ENCODE data around the gene HDGFL3. TPM values are rescaled to one million over a fixed set of nuclear protein-coding genes. Genes with fewer than 3 reads are reported as not detected.

Gene HDGFL3
- total RNA-seq, 4 donors from 2014 or later = 3.7 to 47.7 (median 17.1) TPM

DNA sequence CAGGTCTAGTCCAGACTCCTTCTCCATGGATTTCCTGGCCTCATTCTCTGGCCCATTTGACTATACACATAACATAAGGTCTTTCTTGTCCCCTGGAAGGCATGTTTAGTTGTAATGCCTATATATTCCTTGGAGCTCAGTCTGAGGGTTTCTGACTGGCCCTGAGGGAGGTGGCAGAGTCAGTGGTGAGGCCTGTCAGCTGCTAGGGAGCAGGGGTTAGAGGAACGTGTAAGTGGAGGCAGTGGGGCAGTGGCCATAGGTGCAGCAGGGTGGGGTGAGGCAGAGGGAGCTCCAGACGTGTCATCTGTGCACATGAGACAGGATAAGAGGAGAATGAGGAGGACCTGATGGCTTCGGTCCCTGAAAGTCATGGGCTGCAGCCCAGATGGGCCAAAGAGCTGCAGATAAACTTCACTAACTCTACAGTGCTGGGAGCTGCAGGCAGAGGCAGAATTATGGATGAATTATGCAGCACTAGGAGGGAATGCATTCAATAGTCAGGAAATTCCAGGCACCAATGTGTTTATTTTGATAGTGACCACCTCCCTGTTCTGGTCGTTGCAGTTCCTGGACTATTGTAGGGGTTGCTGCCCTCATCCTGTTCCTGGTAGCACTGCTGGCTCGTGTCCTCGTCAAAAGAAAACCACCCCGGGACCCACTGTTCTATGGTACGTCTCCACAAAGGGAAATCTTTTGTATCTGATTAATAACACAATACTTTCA lies 95.2 kb downstream of the HDGFL3 start:
- TF ChIP-seq POLR2A (IDR thresholded peaks at IDR 0.05) (no peak), CTCF (IDR thresholded peaks at IDR 0.05) (no peak)
- no peak for DNase-seq
- no peaks in the 10 kb centered on the region for H3K9me3 ChIP-seq
- WGBS, 2 donors = 51 to 61% methylated on average over 8 of the region's 8 CpGs
- H3K4me3 ChIP-seq = no peak overlapping the region
- no peaks in the 10 kb centered on the region for H3K36me3 ChIP-seq
- peaks cover 0 to 36% (median 8%) of the 10 kb centered on the region in 3 donors for H3K4me1 ChIP-seq
- H3K27ac ChIP-seq = peak overlapping the region in 2 of 4 donors; percentile 45 to 73
- intact Hi-C loops (cut with DNase I) = no loop called here
- peaks cover 0 to 37% (median 3%) of the 10 kb centered on the region in 4 donors for H3K27me3 ChIP-seq

- no peak for TF ChIP-seq CTCF (IDR thresholded peaks at IDR 0.05)
- no peak for TF ChIP-seq POLR2A (IDR thresholded peaks at IDR 0.05)
- Histone ChIP-seq H3K4me1 (peaks cover 0 to 42% (median 8%) of the 10 kb centered on the region in 3 donors), H3K9me3 (no peaks in the 10 kb centered on the region), H3K27ac (peak overlapping the region in 1 of 4 donors; percentile 73), H3K36me3 (no peaks in the 10 kb centered on the region), H3K4me3 (no peak overlapping the region), H3K27me3 (peaks cover 0 to 48% (median 3%) of the 10 kb centered on the region in 4 donors)
- WGBS, 2 donors = 90 to 100% methylated on average over 3 of the region's 3 CpGs
- no peak for DNase-seq
- intact Hi-C loops (cut with DNase I) = no loop called here
Measured at GRCh38 chr15:83111149-83111548, 96.5 kb downstream of the HDGFL3 start.

GRCh38 chr15:83110381-83110780 lies 97.2 kb downstream of the HDGFL3 start:
- no peak for TF ChIP-seq POLR2A (IDR thresholded peaks at IDR 0.05)
- no peak for TF ChIP-seq CTCF (IDR thresholded peaks at IDR 0.05)
- H3K4me1 ChIP-seq = peaks cover 0 to 42% (median 8%) of the 10 kb centered on the region in 3 donors
- 71 to 85% methylated on average over 2 to 3 of the region's 3 CpGs for WGBS, 2 donors
- H3K4me3 ChIP-seq = no peak overlapping the region
- no peak for DNase-seq
- H3K36me3 ChIP-seq = no peaks in the 10 kb centered on the region
- intact Hi-C loops (cut with DNase I) = no loop called here
- no peaks in the 10 kb centered on the region for H3K9me3 ChIP-seq
- H3K27me3 ChIP-seq = peaks cover 0 to 55% (median 3%) of the 10 kb centered on the region in 4 donors
- H3K27ac ChIP-seq = no peak overlapping the region

DNA sequence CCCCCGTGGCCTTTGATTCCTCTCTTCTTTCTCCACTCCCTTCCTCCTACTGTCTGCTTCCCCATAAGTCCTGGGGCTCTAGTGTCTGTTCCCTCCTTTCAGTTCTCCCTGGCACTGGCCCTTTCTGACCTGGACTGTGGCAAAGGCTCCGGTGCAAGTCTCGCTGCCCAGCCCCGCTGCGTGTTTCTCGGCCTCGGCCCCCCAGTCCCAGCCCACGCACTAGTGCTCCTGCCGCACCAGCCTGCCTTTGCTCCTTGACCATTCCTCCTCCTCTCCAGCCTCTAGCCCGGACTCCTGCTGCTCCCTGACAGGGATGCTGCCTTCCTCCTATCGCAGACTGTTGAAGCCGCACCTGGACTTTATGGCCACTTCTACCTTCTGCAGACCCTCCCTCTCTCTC lies 98.1 kb downstream of the HDGFL3 start:
- 82 to 86% methylated on average over 12 of the region's 12 CpGs for WGBS, 2 donors
- Histone ChIP-seq H3K4me3 (peak overlapping the region in 1 of 4 donors; percentile 76), H3K27me3 (peaks cover 0 to 59% (median 3%) of the 10 kb centered on the region in 4 donors), H3K4me1 (peaks cover 0 to 42% (median 8%) of the 10 kb centered on the region in 3 donors), H3K27ac (peak overlapping the region in 2 of 4 donors; percentile 76 to 80), H3K36me3 (no peaks in the 10 kb centered on the region), H3K9me3 (no peaks in the 10 kb centered on the region)
- TF ChIP-seq POLR2A (IDR thresholded peaks at IDR 0.05) (no peak), CTCF (IDR thresholded peaks at IDR 0.05) (no peak)
- intact Hi-C loops (cut with DNase I) = no loop called here
- DNase-seq = no peak

Measured in esophagus squamous epithelium (tissue), 5 donors.